GM12872 (cell line): ENCODE data around the gene TMEM135.

Source experiments
- CTCF ChIP-seq: IDR thresholded peaks from 3 replicates; pipeline ENCODE4 v1.5.1; 2011; ENCODE audit warnings: low read depth, mild to moderate bottlenecking, low read length, moderate library complexity; ENCODE audit not compliant: insufficient read depth

The TMEM135 gene

GRCh38 chr11:87338046-87338639, 300.4 kb downstream of the TMEM135 start:
- no peak for TF ChIP-seq CTCF

DNA sequence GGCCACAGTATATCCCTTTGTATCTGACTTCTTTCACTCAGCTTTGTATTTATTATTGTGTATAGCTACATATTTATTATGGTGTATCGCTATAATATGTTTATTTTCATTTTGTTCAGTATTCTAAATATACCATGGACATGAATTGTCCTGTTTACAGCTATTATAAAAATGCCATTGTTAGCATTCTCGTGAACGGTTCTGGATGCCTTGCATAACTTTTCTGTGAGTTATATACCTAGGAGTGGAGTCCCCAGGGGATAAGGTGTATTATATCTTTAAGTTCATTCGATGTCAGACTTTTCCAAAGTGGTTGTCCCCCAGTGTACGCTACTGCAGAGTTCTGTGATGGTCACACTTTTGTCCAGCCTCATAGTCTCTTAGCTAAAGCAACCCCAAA, 301.7 kb downstream of the TMEM135 start:
- TF ChIP-seq CTCF = no peak

- TF ChIP-seq CTCF = no peak
Observed at GRCh38 chr11:87347441-87347840, 309.7 kb downstream of the TMEM135 start.

DNA sequence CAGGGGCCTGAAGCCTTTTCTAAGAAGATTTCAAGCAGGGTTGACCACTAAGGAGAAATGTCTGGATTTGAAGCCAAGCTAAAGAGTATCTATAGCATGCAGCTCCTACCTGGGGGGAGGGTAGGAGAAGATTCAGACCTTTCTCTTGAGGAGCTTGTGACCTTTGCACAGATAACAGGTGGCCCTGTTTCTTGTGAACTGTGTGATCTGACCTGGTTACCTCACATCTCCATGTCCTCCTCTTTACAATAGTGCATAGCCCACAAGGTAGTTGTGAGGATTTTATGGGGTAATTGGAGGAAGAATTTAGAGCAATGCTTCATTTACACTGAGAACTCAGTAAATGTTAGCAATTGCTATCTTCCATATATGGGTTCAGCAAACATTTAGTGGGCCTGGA, 310.1 kb downstream of the TMEM135 start:
- TF ChIP-seq CTCF = no peak

GRCh38 chr11:87351676-87352075, 313.9 kb downstream of the TMEM135 start:
- TF ChIP-seq CTCF = no peak

DNA sequence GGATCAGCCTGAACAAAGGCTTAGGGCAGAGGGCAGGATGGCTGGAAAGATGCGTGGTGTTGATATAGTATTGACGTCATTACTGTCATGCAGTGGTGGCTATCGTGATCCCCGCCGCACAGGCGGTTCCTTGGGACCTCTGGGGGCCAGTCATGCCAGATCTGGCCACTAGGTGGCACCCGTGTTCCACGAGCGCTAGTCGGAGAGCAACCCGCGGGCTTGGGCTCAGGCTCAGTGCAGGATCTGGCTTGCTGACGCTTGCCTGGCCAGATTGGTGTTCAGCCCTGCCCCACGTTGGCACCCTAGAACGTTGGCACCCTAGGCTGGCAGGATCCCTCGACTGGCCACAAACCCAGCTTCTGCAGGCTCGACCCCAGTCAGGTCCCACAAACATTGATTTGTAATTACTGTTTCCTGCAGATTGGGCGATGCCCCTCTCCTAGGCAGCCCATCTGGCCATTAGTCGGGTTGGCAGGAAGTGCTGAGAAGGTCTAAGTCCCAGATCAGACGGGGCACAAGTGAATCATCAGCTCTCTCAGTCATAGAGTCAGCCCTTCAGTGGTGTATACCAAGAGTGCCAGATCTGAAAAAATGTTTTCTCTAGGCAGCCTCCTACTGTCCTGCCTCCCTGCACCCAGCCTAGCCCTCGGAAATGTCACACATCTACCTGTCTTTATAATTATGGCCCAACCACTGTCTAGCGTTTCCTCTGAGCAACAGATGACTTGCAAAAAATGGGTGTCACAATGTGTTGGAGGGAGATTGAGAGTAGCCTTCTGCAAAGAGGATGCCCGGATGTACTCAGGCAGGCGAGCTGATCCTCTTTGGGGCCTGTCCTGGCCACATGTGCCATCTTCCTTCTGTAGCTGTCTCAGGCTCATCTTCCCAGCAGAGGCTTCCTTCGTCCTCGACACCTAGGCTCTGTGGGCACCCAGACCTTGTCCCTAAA, 315.3 kb downstream of the TMEM135 start:
- peak; percentile 99 for TF ChIP-seq CTCF

DNA sequence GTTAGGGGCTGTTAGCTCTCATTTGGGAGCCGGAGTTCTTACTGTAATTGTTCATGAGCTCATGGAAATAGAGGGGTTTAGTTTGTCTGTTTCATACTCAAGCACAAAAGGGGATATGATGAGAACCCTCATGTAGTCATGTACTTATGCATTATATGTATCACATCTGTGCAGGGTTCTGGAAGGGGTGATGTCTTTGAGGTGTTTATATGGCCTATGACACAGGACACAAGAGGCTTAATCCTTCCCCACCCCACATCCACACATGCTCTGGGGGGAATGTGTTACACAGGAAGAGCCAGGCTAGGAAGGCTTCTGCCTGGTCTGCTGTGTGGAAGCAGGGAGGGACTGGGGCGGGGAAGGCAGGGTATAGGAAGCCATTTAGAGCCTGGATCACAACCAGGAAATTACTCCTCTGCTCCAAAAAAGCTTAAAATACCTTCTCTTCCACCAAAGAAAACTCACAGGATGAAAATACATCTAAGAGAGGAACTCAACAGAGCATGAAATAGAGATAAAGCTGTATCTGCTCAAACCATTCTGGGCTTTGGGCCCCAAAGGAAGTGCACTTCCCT, 316.1 kb downstream of the TMEM135 start:
- no peak for TF ChIP-seq CTCF
